ENCODE measurements around the gene WDR33. TPM values are rescaled to one million over a fixed set of nuclear protein-coding genes. Genes with fewer than 3 reads are reported as not detected.
"Not testable (repeated sequence)": the region's sequence is repeated elsewhere in the genome, so short reads cannot be mapped to it uniquely, and the experiment has no call there.

WDR33 gene
- total RNA-seq, 1 experiment from 2014 or later: 46.7 TPM

- intact Hi-C loops (cut with micrococcal nuclease): no loop called here
- CTCF ChIA-PET: interaction anchor here (0.9 kb wide), 1 partner anchor 20 kb away, joined by 4 read pairs; no protein-coding TSS in a partner anchor
- TF ChIP-seq CTCF (IDR thresholded peaks at IDR 0.05; ENCODE audit: unreplicated experiment): no peak
- POLR2A ChIA-PET: interaction anchor here (0.5 to 1.6 kb wide), 4 partner anchors 14 to 274 kb away, joined by 3 to 6 read pairs (median 4); partner anchors contain the start of gene SAP130
- DNase-seq (ENCODE audit: unreplicated experiment): no peak
- Mint-ChIP-seq H3K4me1 (ENCODE audit: insufficient read depth, unreplicated experiment) (no peaks in the 10 kb centered on the region), H3K9me3 (ENCODE audit: unreplicated experiment) (no peaks in the 10 kb centered on the region), H3K27me3 (ENCODE audit: insufficient read depth, unreplicated experiment) (no peaks in the 10 kb centered on the region), H3K4me3 (ENCODE audit: unreplicated experiment) (no peak overlapping the region), H3K27ac (ENCODE audit: low read depth, unreplicated experiment) (no peak overlapping the region), H3K36me3 (ENCODE audit: insufficient read depth, unreplicated experiment) (peaks cover 69% of the 10 kb centered on the region)
- BruUV-seq (replicated peaks): no TSS peak
Measured at GRCh38 chr2:127754186-127754585, 56.8 kb downstream of the WDR33 start.

- H3K36me3 Mint-ChIP-seq (ENCODE audit: insufficient read depth, unreplicated experiment): peaks cover 66% of the 10 kb centered on the region
- no peak for DNase-seq (ENCODE audit: unreplicated experiment)
- no peak overlapping the region for H3K4me3 Mint-ChIP-seq (ENCODE audit: unreplicated experiment)
- CTCF ChIA-PET: no interaction called here
- no peaks in the 10 kb centered on the region for H3K4me1 Mint-ChIP-seq (ENCODE audit: insufficient read depth, unreplicated experiment)
- H3K27ac Mint-ChIP-seq (ENCODE audit: low read depth, unreplicated experiment): no peak overlapping the region
- no peaks in the 10 kb centered on the region for H3K9me3 Mint-ChIP-seq (ENCODE audit: unreplicated experiment)
- intact Hi-C loops (cut with micrococcal nuclease): no loop called here
- BruUV-seq (replicated peaks): no TSS peak
- no peak for TF ChIP-seq CTCF (IDR thresholded peaks at IDR 0.05; ENCODE audit: unreplicated experiment)
- POLR2A ChIA-PET: interaction anchor here (0.7 to 1.6 kb wide), 2 partner anchors 12 to 49 kb away, joined by 4 to 6 read pairs; no protein-coding TSS in a partner anchor
- no peaks in the 10 kb centered on the region for H3K27me3 Mint-ChIP-seq (ENCODE audit: insufficient read depth, unreplicated experiment)
Measured at GRCh38 chr2:127753374-127753773, 57.6 kb downstream of the WDR33 start.

GRCh38 chr2:127749537-127749936 is 61.4 kb downstream of the WDR33 start:
- BruUV-seq (replicated peaks); H3K4me1 Mint-ChIP-seq (ENCODE audit: insufficient read depth, unreplicated experiment); intact Hi-C loops (cut with micrococcal nuclease); H3K9me3 Mint-ChIP-seq (ENCODE audit: unreplicated experiment); H3K27me3 Mint-ChIP-seq (ENCODE audit: insufficient read depth, unreplicated experiment); H3K4me3 Mint-ChIP-seq (ENCODE audit: unreplicated experiment): not testable (repeated sequence)
- Mint-ChIP-seq H3K27ac (ENCODE audit: low read depth, unreplicated experiment) (peak overlapping the region; percentile 12), H3K36me3 (ENCODE audit: insufficient read depth, unreplicated experiment) (peaks cover 56% of the 10 kb centered on the region)
- peak; percentile 15 for DNase-seq (ENCODE audit: unreplicated experiment)
- CTCF ChIA-PET: interaction anchor here (1.0 kb wide), 1 partner anchor 11 kb away, joined by 3 read pairs; no protein-coding TSS in a partner anchor
- POLR2A ChIA-PET: interaction anchor here (0.6 kb wide), 1 partner anchor 254 kb away, joined by 3 read pairs; no protein-coding TSS in a partner anchor

- H3K4me1 Mint-ChIP-seq (ENCODE audit: insufficient read depth, unreplicated experiment): no peaks in the 10 kb centered on the region
- no peaks in the 10 kb centered on the region for H3K9me3 Mint-ChIP-seq (ENCODE audit: unreplicated experiment)
- peak overlapping the region; percentile 42 for H3K27ac Mint-ChIP-seq (ENCODE audit: low read depth, unreplicated experiment)
- intact Hi-C loops (cut with micrococcal nuclease): no loop called here
- POLR2A ChIA-PET: interaction anchor here (0.7 to 1.2 kb wide), 3 partner anchors 9 to 21 kb away, joined by 3 to 4 read pairs (median 3); no protein-coding TSS in a partner anchor
- peaks cover 52% of the 10 kb centered on the region for H3K36me3 Mint-ChIP-seq (ENCODE audit: insufficient read depth, unreplicated experiment)
- no peak for DNase-seq (ENCODE audit: unreplicated experiment)
- no TSS peak for BruUV-seq (replicated peaks)
- no peaks in the 10 kb centered on the region for H3K27me3 Mint-ChIP-seq (ENCODE audit: insufficient read depth, unreplicated experiment)
- CTCF ChIA-PET: interaction anchor here (0.9 kb wide), 1 partner anchor 11 kb away, joined by 4 read pairs; no protein-coding TSS in a partner anchor
- no peak for TF ChIP-seq CTCF (IDR thresholded peaks at IDR 0.05; ENCODE audit: unreplicated experiment)
- no peak overlapping the region for H3K4me3 Mint-ChIP-seq (ENCODE audit: unreplicated experiment)
Measured at GRCh38 chr2:127747621-127748020, 63.4 kb downstream of the WDR33 start.

Data from MCF 10A (cell line).